Measurements from ENCODE around the gene JMJD7.

The JMJD7 gene

DNA sequence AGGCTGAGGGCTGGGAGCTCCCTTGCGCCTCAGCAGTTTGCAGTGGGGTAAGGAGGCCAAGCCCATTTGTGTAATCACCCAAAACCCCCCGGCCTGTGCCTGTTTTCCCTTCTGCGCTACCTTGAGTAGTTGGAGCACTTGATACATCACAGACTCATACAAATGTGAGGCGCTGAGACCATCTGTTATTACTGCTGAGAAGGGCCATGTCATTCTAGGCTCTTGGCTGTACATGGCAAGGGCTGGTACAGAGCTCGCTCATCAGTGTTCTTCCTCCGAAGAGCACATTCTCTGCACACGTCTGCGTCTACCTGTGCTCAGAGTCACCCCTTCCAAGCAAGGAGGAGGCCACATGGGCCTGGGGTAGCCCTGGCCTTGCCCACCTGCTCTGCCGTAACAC, 20.1 kb downstream of the JMJD7 start:
- no peak for DNase-seq

DNA sequence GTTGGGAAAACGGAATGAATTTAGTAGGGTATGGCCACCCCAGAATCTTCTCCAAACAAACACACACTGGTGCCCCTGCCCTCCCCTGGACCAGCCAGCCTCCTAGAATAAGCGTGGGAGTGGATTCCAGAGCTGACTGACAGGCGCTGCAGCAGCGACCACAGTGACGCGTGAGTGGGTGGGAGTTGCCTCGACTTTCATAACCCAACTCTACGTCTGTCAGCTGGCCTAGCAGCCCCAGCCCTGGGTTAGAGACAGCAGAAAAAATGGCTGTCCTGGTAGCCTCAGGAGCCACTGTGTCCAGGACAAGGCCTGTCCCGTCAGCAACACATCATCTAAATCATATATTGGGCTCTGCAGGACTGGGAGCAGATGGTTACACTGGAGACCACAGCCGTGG, 20.7 kb downstream of the JMJD7 start:
- DNase-seq, result peak in 1 of 2 donors; percentile 14

DNA sequence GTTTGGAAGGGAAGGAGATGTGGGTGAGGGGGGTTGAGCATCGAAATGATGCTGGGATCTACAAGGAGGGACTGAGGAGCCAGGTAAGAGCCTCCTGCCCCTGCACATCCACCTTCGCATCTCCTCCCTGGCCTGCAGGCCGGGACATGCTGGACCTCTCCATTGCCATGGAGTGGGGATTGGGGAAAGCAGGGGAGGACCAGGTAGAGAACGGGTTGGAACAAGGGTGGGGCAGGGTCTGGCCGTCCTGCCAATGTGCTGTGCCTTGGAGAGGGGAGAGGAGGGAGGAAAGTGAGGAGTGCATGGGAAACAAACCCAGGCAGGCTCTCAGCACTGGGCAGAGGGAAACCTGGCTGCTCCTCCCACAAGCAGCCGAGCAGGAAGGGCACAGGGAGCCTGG, 21.3 kb downstream of the JMJD7 start:
- no peak for DNase-seq

DNA sequence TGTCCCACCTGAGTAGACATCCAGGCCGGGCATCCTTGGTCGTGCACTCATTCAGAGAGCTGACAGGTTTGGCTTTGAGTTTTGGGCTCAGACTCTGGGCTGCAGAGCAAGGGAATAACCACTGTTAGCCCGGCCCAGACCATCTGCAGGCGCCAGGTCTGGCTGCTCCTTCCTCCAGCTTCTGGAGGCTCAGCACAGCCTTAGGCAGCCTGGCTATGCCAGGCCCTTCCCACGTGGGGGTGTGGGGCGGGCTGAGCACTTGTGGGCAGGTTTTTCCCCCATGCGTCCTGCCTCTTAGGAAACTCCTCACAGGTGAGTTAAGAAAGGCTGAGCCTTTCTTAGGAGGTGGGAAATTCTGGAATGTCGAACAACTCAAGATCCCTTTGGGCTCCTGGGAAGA, 22.0 kb downstream of the JMJD7 start:
- DNase-seq, result no peak

DNA sequence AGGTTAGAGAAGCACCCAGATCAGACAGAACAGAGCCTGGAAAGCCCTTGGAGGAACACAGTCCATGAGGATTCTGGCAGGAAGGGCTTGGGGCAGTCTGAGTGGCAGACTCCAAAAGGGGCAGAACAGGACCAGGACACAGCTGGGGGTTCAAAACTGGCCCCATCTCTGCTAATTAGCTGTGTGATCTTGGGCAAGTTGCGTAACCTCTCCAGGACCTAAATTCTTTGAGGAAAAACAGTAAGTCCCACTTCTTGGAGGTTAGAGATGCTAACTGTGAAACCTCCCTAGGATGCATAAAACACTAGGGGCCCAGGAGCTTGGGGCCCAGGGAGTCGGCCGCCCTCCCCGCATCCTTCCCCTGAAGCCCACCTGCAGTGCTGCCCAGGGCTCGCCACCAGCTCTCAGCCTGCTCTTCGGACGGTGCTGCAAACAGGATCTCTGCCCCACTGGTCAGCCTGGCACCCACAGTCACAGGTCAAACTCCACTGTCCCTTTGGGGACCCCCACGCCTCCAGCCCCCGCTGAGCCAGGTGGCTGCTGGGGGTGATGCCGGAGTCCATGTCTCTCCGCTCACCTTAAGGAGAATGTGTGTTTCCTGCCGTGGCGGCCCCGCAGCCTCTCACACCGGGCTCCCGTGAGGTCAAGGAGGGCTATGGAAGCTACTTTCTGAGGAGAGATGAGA, 22.7 kb downstream of the JMJD7 start:
- DNase-seq, result no peak

DNA sequence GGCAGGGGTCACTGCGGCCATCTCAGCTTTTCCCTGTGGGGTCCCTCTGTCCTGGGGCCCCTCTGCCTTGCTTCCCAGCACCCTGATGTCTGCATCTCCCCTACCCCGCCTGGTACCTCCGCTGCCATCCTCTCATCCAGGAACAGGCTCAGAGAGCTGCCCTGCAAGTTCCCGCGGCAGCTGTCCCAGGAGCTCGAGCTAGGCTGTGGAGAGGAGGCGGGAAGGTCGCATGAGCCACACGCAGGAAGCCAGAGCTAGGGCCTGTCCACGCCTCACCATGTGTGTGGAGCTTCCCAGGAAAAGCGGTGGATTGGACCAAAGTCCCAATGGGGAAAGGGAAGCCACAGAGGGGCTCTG, 23.3 kb downstream of the JMJD7 start:
- no peak for DNase-seq

DNA sequence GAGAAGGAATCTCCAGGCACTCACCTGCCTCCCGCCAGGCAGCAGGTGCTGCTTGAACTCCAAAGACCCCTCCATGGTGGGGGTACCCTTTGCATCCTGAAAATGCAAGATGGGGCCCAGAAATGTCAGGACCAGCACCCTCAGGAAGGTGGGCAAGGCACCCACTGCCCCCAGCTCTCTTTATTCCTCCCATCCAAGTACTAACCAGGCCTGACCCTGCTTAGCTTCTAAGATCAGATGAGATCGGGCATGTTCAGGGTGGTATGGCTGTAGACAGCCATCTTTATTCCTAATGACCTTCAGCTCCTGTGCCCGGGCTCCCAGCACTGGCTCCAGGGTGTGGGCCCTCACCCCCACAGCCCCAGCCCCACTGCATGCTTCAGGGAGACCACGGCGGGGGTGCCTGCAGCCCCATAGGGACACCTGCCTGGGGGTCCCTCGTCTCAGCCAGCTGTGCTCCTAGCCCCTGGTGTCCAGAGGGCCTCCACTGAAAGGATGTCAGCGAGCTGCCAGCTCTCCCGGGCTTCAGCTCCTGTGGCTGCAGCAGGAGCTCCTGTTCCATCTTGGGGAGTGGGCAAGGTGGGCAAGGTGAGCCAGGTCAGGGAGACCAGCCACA, 24.0 kb downstream of the JMJD7 start:
- DNase-seq, result no peak

DNA sequence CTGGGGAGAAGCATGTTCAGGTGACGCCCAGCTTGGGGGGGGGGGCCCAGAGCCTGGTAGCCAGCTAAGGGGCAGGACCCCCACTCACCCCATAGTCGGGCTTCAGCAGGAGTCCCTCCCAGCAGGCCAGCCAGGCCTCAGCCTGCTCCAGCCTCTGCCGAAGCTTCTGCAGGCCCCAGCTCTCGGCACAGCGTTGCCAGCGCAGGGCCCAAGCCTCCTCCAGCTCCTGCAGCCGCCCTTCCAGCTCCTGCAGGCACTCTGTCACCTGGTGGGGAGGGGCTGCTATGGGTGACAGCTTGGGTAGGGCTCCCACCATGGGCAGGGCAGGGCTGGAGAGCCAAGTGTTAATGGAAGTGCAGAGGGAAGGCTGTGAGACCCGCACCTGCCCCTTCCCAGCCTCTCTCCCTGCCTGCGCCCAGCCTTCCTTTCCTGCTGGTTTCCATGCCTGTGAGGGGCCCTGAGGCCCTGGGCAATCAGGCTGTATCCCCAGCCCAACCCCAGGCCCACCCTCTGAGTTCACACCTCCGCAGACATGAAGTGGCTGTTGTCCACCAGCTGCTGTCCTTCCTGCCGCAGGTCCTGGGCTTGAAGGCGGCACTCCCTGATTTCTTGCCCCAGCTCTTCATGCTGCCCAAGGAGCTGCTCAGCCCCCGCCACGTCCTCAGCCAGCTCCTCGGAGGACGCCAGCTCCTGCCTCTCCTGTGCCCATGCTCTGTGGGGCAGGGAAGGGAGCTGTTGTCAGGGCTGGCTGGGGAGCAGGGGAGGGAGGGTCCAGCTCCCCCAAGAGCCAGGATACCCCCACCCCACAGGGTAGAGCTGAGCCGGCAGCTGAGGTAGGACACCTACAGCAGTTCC, 25.1 kb downstream of the JMJD7 start:
- no peak for DNase-seq

DNA sequence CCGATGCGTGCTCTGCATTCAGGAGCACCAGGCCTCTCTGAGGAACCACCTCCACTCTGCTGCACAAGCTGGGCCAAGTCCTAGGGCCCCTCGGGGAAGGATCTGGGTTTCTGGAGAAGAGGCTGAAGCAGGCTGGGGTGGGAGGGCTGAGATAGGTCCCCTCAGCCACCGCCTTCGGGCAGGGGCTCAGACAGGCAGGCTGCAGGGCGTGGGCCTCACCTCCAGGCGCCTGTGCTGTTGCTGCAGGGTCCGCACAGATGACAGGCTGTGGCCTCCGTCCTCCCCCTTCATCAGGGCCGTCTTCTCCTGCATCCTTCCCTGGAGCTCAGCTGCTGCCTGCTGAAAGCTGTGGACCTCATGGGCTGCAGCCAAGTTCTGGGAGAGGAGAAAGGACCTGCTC, 25.9 kb downstream of the JMJD7 start:
- no peak for DNase-seq

DNA sequence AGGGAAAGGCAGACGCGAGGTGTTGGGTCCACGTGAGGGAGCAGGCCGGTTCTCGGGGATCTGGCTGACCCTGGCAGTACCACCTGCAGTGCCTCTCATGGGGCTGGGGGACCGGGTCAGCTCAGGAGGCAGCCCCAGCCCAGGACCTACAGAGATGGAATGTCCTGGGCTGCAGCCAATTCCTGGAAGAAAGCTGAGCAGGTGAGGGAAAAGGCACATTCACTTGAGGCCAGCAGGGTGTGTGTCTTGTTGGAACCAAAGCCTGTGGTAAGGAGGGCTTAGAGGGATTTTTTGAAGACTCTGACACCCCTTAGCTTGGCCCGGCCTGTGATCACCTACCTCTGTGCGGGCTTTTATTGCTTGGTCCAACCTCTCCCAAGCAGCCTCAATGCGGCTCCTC, 26.6 kb downstream of the JMJD7 start:
- no peak for DNase-seq

DNA sequence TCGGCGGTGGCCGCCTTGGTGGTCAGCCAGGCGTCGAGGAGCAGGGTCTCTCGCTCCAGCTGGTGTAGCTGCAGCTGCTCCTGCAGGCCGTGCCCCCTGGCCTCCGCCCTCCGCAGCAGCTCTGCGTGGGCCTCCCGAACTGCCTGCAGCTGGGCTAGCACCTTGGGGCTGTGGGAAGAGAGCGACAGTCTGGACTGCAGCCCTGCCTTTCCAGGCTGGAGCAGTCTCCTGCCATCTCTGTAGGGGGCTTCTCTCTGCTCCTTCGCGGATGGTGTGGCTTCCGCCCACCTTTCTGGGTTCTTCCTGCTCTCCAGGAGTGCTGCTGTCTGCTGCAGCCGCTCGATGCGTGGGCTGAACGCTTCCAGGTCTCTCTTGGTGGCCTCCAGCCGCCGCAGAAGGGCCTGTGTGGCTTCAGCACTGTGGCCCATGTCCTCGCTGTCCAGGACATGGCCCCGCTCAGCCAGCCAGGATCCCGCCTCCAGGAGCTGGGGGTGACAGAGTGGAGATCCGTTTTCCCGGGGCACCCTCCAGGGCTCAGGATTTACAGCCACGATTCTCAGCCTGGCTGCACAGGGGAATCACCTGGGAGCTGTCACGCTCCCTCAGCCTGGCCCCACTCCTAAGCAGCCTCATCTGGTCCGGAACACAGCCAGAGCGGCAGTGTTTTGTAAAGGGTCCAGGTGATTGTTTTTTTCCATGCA, 27.5 kb downstream of the JMJD7 start:
- DNase-seq, result no peak

DNA sequence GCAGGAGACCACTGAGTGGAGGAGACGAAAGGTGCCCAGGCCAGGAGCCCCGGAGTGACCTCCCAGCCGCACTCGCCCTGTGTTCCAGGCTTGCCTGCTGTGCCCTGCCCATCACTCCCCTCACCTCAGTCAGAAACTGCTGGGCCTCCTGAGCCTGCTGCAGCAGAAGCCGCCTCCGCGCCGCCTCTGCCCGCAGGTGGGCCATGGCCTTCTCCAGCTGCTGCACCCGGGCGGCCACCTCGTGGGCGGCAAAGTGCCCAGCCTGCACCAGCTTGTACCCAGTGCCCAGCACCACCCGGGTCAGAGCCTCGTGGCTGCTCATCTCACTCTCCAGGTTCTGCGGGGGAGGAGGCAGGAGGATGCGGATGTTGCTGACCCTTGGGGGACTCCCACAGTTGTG, 28.4 kb downstream of the JMJD7 start:
- no peak for DNase-seq

DNA sequence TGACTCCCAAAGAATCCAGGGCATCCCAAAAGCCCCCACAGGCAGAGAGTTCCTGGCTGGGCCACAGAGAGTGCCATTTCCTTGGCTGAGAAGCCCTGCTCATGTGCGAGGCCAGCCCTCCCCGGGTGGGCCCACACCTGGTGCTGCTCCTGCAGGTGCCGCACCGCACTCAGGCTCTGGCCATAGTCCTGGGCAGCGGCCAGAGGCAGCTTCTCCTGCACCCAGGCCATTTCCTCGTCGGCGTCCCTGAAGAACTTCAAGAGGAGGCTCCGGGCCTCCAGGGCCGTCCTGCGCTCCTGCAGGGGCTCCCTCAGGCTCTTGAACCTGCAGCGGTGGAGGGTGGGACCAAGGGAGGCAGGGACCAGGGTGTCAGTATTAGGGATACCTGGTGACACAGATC, 28.8 kb downstream of the JMJD7 start:
- DNase-seq, result no peak

DNA sequence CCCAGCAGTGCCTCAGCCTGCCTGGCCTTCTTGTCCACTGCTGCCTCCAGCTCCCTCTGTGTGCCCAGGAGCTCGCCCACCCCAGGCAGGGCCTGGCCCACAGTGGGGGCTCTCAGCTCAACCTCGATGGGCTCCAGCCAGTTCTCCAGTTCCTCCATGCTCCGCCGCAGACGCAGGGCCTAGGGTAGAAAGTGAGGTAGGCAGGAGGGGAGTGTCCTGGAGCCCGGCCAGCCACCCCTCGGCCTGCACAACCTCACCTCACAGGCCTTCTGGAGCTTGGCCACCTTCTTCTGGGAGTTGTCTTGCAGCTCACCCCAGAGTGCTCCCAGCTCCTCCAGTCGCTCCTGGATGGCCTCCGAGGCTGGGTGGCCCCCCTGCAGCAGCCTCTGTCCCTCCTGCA, 29.4 kb downstream of the JMJD7 start:
- no peak for DNase-seq

DNA sequence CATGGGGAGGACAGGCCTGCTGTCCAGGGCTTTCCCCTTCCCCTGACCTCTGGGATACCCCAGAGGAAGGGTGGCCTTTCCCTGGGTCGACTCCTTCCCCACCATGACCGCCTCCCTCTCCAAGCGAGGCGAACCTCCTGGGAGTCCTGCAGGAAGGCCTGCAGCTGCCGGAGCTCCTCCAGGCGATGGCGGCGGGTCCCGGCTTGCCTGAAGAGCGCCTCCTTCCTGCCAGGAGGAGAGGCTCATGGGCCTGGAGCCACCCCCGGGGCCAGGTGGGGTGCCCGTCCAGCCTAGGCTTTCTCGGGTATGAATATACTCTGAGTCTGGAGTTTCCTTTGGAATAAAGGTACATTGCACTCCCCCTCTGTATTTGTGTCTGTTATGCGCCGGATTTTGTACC, 30.9 kb downstream of the JMJD7 start:
- no peak for DNase-seq

DNA sequence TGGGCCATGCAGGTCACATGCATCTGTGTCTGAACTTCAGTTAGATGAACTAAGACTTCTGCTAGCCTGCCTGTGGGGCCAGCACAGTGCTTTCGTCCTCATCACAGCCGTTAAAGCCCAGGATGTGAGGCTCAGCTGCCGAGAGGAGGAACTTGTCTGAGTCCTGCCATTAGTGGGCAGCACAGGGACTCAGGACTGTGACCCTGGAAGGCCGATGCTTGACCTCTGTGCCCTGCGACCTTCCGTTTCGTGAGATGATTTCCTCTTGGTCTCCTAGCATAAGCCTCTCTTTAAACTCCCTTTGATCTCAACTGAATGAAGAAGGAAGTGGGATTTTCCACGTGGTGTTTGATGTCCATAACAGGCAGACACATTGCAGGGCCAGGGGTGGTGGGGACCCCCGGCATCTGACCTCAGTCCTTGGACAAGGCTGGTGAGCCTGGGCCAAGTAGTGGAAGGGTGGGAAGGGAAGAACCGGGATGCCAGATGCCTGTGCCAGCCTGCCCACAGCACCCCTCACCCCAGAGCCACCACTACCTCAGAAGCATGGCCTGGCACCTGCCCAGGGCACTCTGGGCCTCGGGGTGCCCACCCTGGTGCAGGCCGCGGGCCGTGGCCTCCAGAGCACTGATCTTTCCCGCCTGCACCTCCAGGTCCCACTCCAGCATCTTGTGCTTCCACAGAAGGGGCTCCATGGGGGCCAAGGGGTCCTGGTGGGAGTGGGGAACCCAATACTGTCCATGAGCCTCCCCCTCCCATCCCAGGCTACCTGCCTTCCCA, 32.3 kb downstream of the JMJD7 start:
- no peak for DNase-seq

DNA sequence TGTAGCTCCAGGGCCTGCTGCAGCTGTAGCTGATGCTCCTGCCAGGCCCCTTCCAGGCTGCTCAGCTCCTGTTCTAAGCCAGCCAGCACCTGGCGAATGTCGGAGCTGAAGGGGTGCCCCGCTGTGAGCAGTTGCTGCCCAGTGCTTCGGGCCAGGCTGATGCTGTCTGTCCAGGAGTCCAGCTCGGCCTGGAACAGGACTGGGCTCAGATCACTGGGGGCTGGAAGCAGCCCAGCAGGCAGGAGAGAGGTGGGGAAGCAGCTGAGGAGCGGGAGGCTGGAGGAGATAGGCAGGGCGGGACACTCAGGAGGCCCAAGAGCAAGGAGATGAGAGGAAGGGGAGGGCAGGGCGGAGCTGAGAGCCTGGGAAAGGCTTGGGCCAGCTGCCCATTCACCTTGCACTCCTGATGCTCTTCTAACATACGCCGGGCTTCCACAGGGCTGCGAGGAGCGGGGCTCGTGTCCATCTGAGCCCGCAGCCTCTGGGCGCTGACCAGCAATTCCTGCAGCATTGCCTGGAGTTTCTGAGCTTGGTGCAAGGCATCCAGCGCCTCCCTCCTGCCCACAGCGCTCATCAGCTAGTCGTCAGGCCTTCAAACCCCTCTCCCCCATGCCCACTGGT, 34.0 kb downstream of the JMJD7 start:
- no peak for DNase-seq

DNA sequence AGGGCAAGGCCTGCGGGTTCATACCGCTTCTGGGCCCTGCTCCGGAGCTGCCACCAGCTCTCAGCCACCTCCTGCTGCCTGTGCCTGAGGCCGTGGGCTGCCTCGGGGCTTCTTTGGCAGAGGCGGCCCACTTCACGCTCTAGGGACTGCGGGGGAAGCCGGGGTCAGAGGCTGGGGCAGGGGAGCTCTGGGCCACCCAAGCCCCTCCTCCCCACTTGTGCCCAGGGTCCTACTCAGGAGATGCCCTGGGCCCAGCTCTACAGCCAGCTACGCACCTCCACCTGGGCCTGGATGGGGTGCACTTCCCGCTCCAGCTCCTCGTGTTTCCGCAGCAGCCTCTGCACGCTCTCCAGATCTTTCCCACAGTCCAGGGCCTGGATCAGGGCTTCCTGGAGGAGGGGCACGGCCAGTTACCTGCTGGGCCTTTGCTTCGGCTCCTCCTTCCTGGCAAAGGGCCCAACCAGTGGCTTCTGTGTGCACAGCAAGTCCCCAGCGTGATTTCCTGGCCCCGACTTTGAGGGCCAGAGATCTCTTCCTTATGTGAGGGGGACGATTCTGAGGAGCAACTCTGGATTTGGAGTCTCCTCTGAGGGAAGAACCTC, 34.7 kb downstream of the JMJD7 start:
- no peak for DNase-seq

DNA sequence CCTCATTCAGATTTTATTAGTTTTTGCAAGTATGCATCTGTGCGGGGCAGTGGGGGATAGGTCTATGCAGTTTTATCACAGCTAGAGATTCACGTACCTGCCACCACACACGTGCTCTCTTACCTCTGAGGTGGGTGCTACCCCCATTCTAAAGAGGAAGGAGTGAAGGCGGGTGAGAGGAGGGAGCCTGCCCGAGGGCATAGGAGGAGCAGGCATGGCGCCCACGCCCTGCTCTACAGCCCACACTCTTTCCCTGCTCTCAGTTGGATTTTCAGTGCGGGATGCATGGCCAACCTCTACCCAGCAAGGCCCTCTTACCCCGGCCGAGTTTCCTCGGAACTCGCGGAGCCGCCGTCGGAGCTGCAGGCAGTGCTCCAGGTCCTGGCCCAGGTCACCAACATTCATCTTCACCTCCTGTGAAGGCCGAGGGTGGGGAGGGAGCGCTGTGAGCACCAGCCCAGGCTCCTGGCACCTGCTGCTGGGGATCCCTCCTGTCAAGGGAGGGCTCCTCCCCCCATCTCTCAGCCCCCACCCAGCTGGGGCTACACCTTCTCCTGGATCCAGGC, 37.7 kb downstream of the JMJD7 start:
- DNase-seq, result no peak

DNA sequence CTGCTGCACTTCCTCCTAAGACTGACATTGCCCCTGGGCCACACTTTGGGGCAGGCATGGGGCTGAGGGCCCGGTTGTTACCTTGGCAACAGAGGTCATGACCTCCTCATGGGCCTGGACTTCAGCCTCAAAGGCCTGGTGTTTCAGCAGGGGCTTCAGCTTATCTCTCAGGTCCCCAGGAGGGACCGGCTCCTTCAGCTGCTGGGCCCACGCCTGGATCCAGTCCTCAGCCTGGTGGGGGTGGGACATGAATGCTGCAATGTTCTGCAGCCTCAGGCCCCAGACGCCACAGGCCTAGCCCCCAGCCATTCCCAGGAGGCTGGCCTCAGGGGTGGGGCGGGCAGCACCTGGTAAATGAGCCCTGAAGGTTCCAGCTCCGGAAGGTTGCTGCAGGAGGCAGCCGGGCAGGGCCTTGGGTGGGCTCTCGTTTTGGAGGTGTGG, 38.4 kb downstream of the JMJD7 start:
- DNase-seq, result no peak

DNA sequence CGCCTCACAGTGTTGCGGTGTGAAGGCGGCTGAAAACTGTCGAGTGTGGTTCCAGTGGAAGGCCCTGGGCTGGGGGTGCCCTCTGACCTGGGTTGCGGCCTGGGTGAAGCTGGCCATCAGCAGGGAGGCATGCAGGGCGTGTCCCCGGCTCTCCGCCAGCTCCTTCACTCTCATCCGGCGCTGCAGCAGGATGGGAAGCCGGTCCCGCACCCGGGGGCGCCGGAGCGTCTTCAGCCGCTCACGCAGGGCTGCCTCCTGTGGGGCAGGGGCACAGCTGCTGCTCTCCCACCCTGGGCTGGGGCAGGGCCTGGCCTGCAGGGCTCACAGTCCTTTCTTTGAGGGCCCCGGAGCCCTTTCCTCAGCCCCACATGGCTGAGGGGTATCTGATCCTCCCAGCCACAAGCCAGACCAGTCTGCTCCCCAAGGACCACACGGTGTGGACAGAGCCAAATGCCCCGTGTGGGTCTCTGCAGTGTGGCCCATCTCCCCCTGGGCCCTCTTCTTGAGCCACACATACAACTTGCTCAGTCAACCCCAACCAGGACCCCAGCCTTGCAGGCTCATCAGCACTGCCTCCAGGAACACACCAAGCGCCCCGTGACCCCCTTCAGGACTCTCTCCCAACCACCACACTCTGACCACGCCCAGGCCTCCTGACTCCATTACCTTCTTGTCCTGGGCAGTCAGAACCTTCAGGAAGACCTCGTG, 39.1 kb downstream of the JMJD7 start:
- no peak for DNase-seq
